ENCODE results near the gene MTX2.

MTX2 gene

GRCh38 chr2:176234940-176235339 lies 34.3 kb upstream of the MTX2 start:
- Histone ChIP-seq H3K4me3 (ENCODE audit: insufficient read depth, low read length, poor library complexity, severe bottlenecking) (no peak overlapping the region), H4K20me1 (ENCODE audit: low read depth, low read length) (no peaks in the 10 kb centered on the region), H3K9ac (ENCODE audit: low read length) (no peak overlapping the region), H3F3A (ENCODE audit: insufficient read depth) (no peaks in the 10 kb centered on the region), H3K36me3 (ENCODE audit: low read length) (no peaks in the 10 kb centered on the region), H3K27me3 (ENCODE audit: low read length) (no peaks in the 10 kb centered on the region), H3K4me2 (ENCODE audit: low read depth, low read length, poor library complexity, severe bottlenecking) (no peak overlapping the region), H3K9me2 (replicated peaks; ENCODE audit: insufficient read depth, low read length) (no peaks in the 10 kb centered on the region), H3K27ac (ENCODE audit: low read depth, low read length) (no peak overlapping the region), H3K9me3 (ENCODE audit: insufficient read depth, low read length) (no peaks in the 10 kb centered on the region), H3K79me2 (ENCODE audit: insufficient read depth, low read length) (no peaks in the 10 kb centered on the region), H2AFZ (ENCODE audit: low read depth, low read length, severe bottlenecking) (no peak overlapping the region)
- TF ChIP-seq, protein P1, sequence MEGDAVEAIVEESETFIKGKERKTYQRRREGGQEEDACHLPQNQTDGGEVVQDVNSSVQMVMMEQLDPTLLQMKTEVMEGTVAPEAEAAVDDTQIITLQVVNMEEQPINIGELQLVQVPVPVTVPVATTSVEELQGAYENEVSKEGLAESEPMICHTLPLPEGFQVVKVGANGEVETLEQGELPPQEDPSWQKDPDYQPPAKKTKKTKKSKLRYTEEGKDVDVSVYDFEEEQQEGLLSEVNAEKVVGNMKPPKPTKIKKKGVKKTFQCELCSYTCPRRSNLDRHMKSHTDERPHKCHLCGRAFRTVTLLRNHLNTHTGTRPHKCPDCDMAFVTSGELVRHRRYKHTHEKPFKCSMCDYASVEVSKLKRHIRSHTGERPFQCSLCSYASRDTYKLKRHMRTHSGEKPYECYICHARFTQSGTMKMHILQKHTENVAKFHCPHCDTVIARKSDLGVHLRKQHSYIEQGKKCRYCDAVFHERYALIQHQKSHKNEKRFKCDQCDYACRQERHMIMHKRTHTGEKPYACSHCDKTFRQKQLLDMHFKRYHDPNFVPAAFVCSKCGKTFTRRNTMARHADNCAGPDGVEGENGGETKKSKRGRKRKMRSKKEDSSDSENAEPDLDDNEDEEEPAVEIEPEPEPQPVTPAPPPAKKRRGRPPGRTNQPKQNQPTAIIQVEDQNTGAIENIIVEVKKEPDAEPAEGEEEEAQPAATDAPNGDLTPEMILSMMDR (IDR thresholded peaks at IDR 0.05; ENCODE audit: insufficient read depth, low read length, poor library complexity, severe bottlenecking) = no peak
- TF ChIP-seq EZH2phosphoT487 (conservative IDR thresholded peaks at IDR 0.05; ENCODE audit: low read length) = no peak

- no peak for TF ChIP-seq EZH2phosphoT487 (conservative IDR thresholded peaks at IDR 0.05; ENCODE audit: low read length)
- Histone ChIP-seq H4K20me1 (ENCODE audit: low read depth, low read length) (no peaks in the 10 kb centered on the region), H3K9ac (ENCODE audit: low read length) (no peak overlapping the region), H3K4me2 (ENCODE audit: low read depth, low read length, poor library complexity, severe bottlenecking) (no peak overlapping the region), H2AFZ (ENCODE audit: low read depth, low read length, severe bottlenecking) (no peak overlapping the region), H3K4me3 (ENCODE audit: insufficient read depth, low read length, poor library complexity, severe bottlenecking) (no peak overlapping the region), H3F3A (ENCODE audit: insufficient read depth) (no peaks in the 10 kb centered on the region), H3K79me2 (ENCODE audit: insufficient read depth, low read length) (no peaks in the 10 kb centered on the region), H3K9me3 (ENCODE audit: insufficient read depth, low read length) (no peaks in the 10 kb centered on the region), H3K36me3 (ENCODE audit: low read length) (no peaks in the 10 kb centered on the region), H3K27ac (ENCODE audit: low read depth, low read length) (no peak overlapping the region), H3K27me3 (ENCODE audit: low read length) (no peaks in the 10 kb centered on the region), H3K9me2 (replicated peaks; ENCODE audit: insufficient read depth, low read length) (no peaks in the 10 kb centered on the region)
Measured at GRCh38 chr2:176237456-176237855, 31.8 kb upstream of the MTX2 start.

DNA sequence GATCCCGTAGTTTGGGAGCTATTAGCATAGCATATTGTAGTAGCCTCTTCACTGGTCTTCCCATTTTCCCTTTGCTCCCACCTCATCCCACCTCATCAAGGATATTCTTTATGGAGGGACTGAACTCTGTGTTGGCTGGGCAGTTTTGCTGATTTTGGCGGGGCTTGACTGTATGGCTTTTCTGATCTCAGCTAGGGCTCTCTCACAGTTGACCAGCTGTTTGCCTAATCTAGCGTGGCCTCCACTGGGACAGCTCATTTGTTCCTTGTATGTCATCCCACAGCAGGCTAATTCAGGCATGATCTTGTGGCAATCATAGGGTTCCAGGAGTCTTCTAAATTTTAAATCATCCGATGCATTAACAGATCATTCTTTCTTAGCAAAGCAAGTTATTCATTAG lies 30.2 kb upstream of the MTX2 start:
- Histone ChIP-seq H3K9me3 (ENCODE audit: insufficient read depth, low read length) (no peaks in the 10 kb centered on the region), H4K20me1 (ENCODE audit: low read depth, low read length) (no peaks in the 10 kb centered on the region), H3K36me3 (ENCODE audit: low read length) (no peaks in the 10 kb centered on the region), H3K79me2 (ENCODE audit: insufficient read depth, low read length) (no peaks in the 10 kb centered on the region), H3K4me2 (ENCODE audit: low read depth, low read length, poor library complexity, severe bottlenecking) (no peak overlapping the region), H3K9me2 (replicated peaks; ENCODE audit: insufficient read depth, low read length) (no peaks in the 10 kb centered on the region), H3K27ac (ENCODE audit: low read depth, low read length) (no peak overlapping the region), H2AFZ (ENCODE audit: low read depth, low read length, severe bottlenecking) (no peak overlapping the region), H3K9ac (ENCODE audit: low read length) (no peak overlapping the region), H3K4me3 (ENCODE audit: insufficient read depth, low read length, poor library complexity, severe bottlenecking) (no peak overlapping the region), H3F3A (ENCODE audit: insufficient read depth) (no peaks in the 10 kb centered on the region), H3K27me3 (ENCODE audit: low read length) (no peaks in the 10 kb centered on the region)
- TF ChIP-seq, protein P1 (IDR thresholded peaks at IDR 0.05; ENCODE audit: insufficient read depth, low read length, poor library complexity, severe bottlenecking) = no peak
- no peak for TF ChIP-seq EZH2phosphoT487 (conservative IDR thresholded peaks at IDR 0.05; ENCODE audit: low read length)

GRCh38 chr2:176240301-176240700 lies 28.9 kb upstream of the MTX2 start:
- TF ChIP-seq EZH2phosphoT487 (conservative IDR thresholded peaks at IDR 0.05; ENCODE audit: low read length) = no peak
- TF ChIP-seq, protein P1 (IDR thresholded peaks at IDR 0.05; ENCODE audit: insufficient read depth, low read length, poor library complexity, severe bottlenecking) = no peak
- no peaks in the 10 kb centered on the region for H4K20me1 ChIP-seq (ENCODE audit: low read depth, low read length)
- H3K79me2 ChIP-seq (ENCODE audit: insufficient read depth, low read length) = no peaks in the 10 kb centered on the region

More at GRCh38 chr2:176240301-176240700, 28.9 kb upstream of the MTX2 start:
- Histone ChIP-seq H3K36me3 (ENCODE audit: low read length) (no peaks in the 10 kb centered on the region), H3K4me2 (ENCODE audit: low read depth, low read length, poor library complexity, severe bottlenecking) (no peak overlapping the region), H3K27ac (ENCODE audit: low read depth, low read length) (no peak overlapping the region), H3K9me2 (replicated peaks; ENCODE audit: insufficient read depth, low read length) (no peaks in the 10 kb centered on the region), H3K9me3 (ENCODE audit: insufficient read depth, low read length) (no peaks in the 10 kb centered on the region; the same call in 1 of the 2 replicates), H3F3A (ENCODE audit: insufficient read depth) (no peaks in the 10 kb centered on the region), H3K27me3 (ENCODE audit: low read length) (no peaks in the 10 kb centered on the region), H3K9ac (ENCODE audit: low read length) (no peak overlapping the region), H2AFZ (ENCODE audit: low read depth, low read length, severe bottlenecking) (no peak overlapping the region), H3K4me3 (ENCODE audit: insufficient read depth, low read length, poor library complexity, severe bottlenecking) (no peak overlapping the region)
